Measurements from ENCODE around the gene CREBRF. TPM values are rescaled to one million over a fixed set of nuclear protein-coding genes. Genes with fewer than 3 reads are reported as not detected.
"Not testable (repeated sequence)": the region's sequence is repeated elsewhere in the genome, so short reads cannot be mapped to it uniquely, and the experiment has no call there.

The CREBRF gene
- total and polyA plus RNA-seq, 4 donors = 8.7 to 36.6 (median 21.8) TPM

- WGBS (ENCODE audit: insufficient coverage) = 94% methylated on average over 5 of the region's 7 CpGs
- Histone ChIP-seq H3K36me3 (ENCODE audit: control insufficient read depth, insufficient read depth, low read length) (no peaks in the 10 kb centered on the region), H3K9me3 (ENCODE audit: control insufficient read depth, insufficient read depth, low read length) (no peaks in the 10 kb centered on the region), H3K27me3 (ENCODE audit: control insufficient read depth, insufficient read depth, low read length) (no peaks in the 10 kb centered on the region), H3K4me3 (ENCODE audit: low read depth, low read length) (no peak overlapping the region), H3K4me1 (ENCODE audit: control insufficient read depth, insufficient read depth, low read length) (no peaks in the 10 kb centered on the region), H3K27ac (ENCODE audit: low read depth, low read length) (no peak overlapping the region)
- no peak for DNase-seq (ENCODE audit: low read depth in 4 of 6, low spot score in 6 of 6)
These were observed 13.5 kb downstream of the CREBRF start for GRCh38 chr5:173069671-173070070.

- DNase-seq (ENCODE audit: low read depth in 4 of 6, low spot score in 6 of 6) = no peak
- Histone ChIP-seq H3K36me3 (ENCODE audit: control insufficient read depth, insufficient read depth, low read length) (no peaks in the 10 kb centered on the region), H3K27ac (ENCODE audit: low read depth, low read length) (no peak overlapping the region), H3K4me1 (ENCODE audit: control insufficient read depth, insufficient read depth, low read length) (no peaks in the 10 kb centered on the region), H3K4me3 (ENCODE audit: low read depth, low read length) (no peak overlapping the region), H3K9me3 (ENCODE audit: control insufficient read depth, insufficient read depth, low read length) (no peaks in the 10 kb centered on the region), H3K27me3 (ENCODE audit: control insufficient read depth, insufficient read depth, low read length) (no peaks in the 10 kb centered on the region)
- 100% methylated on average over 4 of the region's 5 CpGs for WGBS (ENCODE audit: insufficient coverage)
These were observed 19.1 kb downstream of the CREBRF start for GRCh38 chr5:173075137-173075843.

- H3K27me3 ChIP-seq (ENCODE audit: control insufficient read depth, insufficient read depth, low read length) = no peaks in the 10 kb centered on the region
These were observed 19.8 kb downstream of the CREBRF start for GRCh38 chr5:173075970-173076369.

GRCh38 chr5:173076471-173076870 is 20.3 kb downstream of the CREBRF start:
- 93% methylated on average over 3 of the region's 4 CpGs for WGBS (ENCODE audit: insufficient coverage)
- not testable (repeated sequence) for H3K4me1 ChIP-seq (ENCODE audit: control insufficient read depth, insufficient read depth, low read length); H3K27me3 ChIP-seq (ENCODE audit: control insufficient read depth, insufficient read depth, low read length); H3K27ac ChIP-seq (ENCODE audit: low read depth, low read length); DNase-seq (ENCODE audit: low read depth in 4 of 6, low spot score in 6 of 6); H3K4me3 ChIP-seq (ENCODE audit: low read depth, low read length); H3K9me3 ChIP-seq (ENCODE audit: control insufficient read depth, insufficient read depth, low read length); H3K36me3 ChIP-seq (ENCODE audit: control insufficient read depth, insufficient read depth, low read length)

More at GRCh38 chr5:173075970-173076369, 19.8 kb downstream of the CREBRF start:
- Histone ChIP-seq H3K9me3 (ENCODE audit: control insufficient read depth, insufficient read depth, low read length) (no peaks in the 10 kb centered on the region), H3K36me3 (ENCODE audit: control insufficient read depth, insufficient read depth, low read length) (no peaks in the 10 kb centered on the region), H3K4me1 (ENCODE audit: control insufficient read depth, insufficient read depth, low read length) (no peaks in the 10 kb centered on the region), H3K4me3 (ENCODE audit: low read depth, low read length) (no peak overlapping the region), H3K27ac (ENCODE audit: low read depth, low read length) (no peak overlapping the region)
- WGBS (ENCODE audit: insufficient coverage) = no CpG with 5 or more reads among the region's 5 CpGs
- DNase-seq (ENCODE audit: low read depth in 4 of 6, low spot score in 6 of 6) = no peak

GRCh38 chr5:173078878-173079277 is 22.7 kb downstream of the CREBRF start:
- Histone ChIP-seq H3K27me3 (ENCODE audit: control insufficient read depth, insufficient read depth, low read length) (no peaks in the 10 kb centered on the region), H3K4me1 (ENCODE audit: control insufficient read depth, insufficient read depth, low read length) (no peaks in the 10 kb centered on the region), H3K36me3 (ENCODE audit: control insufficient read depth, insufficient read depth, low read length) (no peaks in the 10 kb centered on the region), H3K9me3 (ENCODE audit: control insufficient read depth, insufficient read depth, low read length) (no peaks in the 10 kb centered on the region), H3K4me3 (ENCODE audit: low read depth, low read length) (no peak overlapping the region), H3K27ac (ENCODE audit: low read depth, low read length) (no peak overlapping the region)
- no peak for DNase-seq (ENCODE audit: low read depth in 4 of 6, low spot score in 6 of 6)
- WGBS (ENCODE audit: insufficient coverage) = 81% methylated on average over 3 of the region's 3 CpGs

- H3K27me3 ChIP-seq (ENCODE audit: control insufficient read depth, insufficient read depth, low read length) = no peaks in the 10 kb centered on the region
- no peaks in the 10 kb centered on the region for H3K9me3 ChIP-seq (ENCODE audit: control insufficient read depth, insufficient read depth, low read length)
- no CpG with 5 or more reads among the region's 1 CpG for WGBS (ENCODE audit: insufficient coverage)
- DNase-seq (ENCODE audit: low read depth in 4 of 6, low spot score in 6 of 6) = no peak
- no peak overlapping the region for H3K27ac ChIP-seq (ENCODE audit: low read depth, low read length)
- peaks cover 21% of the 10 kb centered on the region for H3K36me3 ChIP-seq (ENCODE audit: control insufficient read depth, insufficient read depth, low read length)
- no peaks in the 10 kb centered on the region for H3K4me1 ChIP-seq (ENCODE audit: control insufficient read depth, insufficient read depth, low read length)
- H3K4me3 ChIP-seq (ENCODE audit: low read depth, low read length) = no peak overlapping the region
These were observed 33.4 kb downstream of the CREBRF start for GRCh38 chr5:173089581-173089980.

- Histone ChIP-seq H3K36me3 (ENCODE audit: control insufficient read depth, insufficient read depth, low read length) (peaks cover 21% of the 10 kb centered on the region), H3K27ac (ENCODE audit: low read depth, low read length) (no peak overlapping the region), H3K4me3 (ENCODE audit: low read depth, low read length) (no peak overlapping the region), H3K4me1 (ENCODE audit: control insufficient read depth, insufficient read depth, low read length) (no peaks in the 10 kb centered on the region), H3K9me3 (ENCODE audit: control insufficient read depth, insufficient read depth, low read length) (no peaks in the 10 kb centered on the region), H3K27me3 (ENCODE audit: control insufficient read depth, insufficient read depth, low read length) (no peaks in the 10 kb centered on the region)
- WGBS (ENCODE audit: insufficient coverage) = 88% methylated on average over 2 of the region's 2 CpGs
- DNase-seq (ENCODE audit: low read depth in 4 of 6, low spot score in 6 of 6) = peak in 1 of 6 donors; percentile 3
These were observed 34.5 kb downstream of the CREBRF start for GRCh38 chr5:173090639-173091038.

GRCh38 chr5:173091981-173092380 is 35.8 kb downstream of the CREBRF start:
- H3K27me3 ChIP-seq (ENCODE audit: control insufficient read depth, insufficient read depth, low read length) = no peaks in the 10 kb centered on the region
- no CpG with 5 or more reads among the region's 5 CpGs for WGBS (ENCODE audit: insufficient coverage)
- H3K4me1 ChIP-seq (ENCODE audit: control insufficient read depth, insufficient read depth, low read length) = no peaks in the 10 kb centered on the region
- no peak overlapping the region for H3K4me3 ChIP-seq (ENCODE audit: low read depth, low read length)
- no peak overlapping the region for H3K27ac ChIP-seq (ENCODE audit: low read depth, low read length)
- peaks cover 17% of the 10 kb centered on the region for H3K36me3 ChIP-seq (ENCODE audit: control insufficient read depth, insufficient read depth, low read length)
- DNase-seq (ENCODE audit: low read depth in 4 of 6, low spot score in 6 of 6) = no peak
- H3K9me3 ChIP-seq (ENCODE audit: control insufficient read depth, insufficient read depth, low read length) = no peaks in the 10 kb centered on the region

- DNase-seq (ENCODE audit: low read depth in 4 of 6, low spot score in 6 of 6) = no peak
- 92% methylated on average over 2 of the region's 4 CpGs for WGBS (ENCODE audit: insufficient coverage)
- H3K27ac ChIP-seq (ENCODE audit: low read depth, low read length) = no peak overlapping the region
- no peaks in the 10 kb centered on the region for H3K27me3 ChIP-seq (ENCODE audit: control insufficient read depth, insufficient read depth, low read length)
- peaks cover 9% of the 10 kb centered on the region for H3K36me3 ChIP-seq (ENCODE audit: control insufficient read depth, insufficient read depth, low read length)
- no peaks in the 10 kb centered on the region for H3K9me3 ChIP-seq (ENCODE audit: control insufficient read depth, insufficient read depth, low read length)
- H3K4me1 ChIP-seq (ENCODE audit: control insufficient read depth, insufficient read depth, low read length) = no peaks in the 10 kb centered on the region
- no peak overlapping the region for H3K4me3 ChIP-seq (ENCODE audit: low read depth, low read length)
These were observed 37.5 kb downstream of the CREBRF start for GRCh38 chr5:173093606-173094005.

GRCh38 chr5:173094012-173094661 is 38.0 kb downstream of the CREBRF start:
- no peak overlapping the region for H3K27ac ChIP-seq (ENCODE audit: low read depth, low read length)
- no CpG with 5 or more reads among the region's 4 CpGs for WGBS (ENCODE audit: insufficient coverage)
- peak in 1 of 6 donors; percentile 72 for DNase-seq (ENCODE audit: low read depth in 4 of 6, low spot score in 6 of 6)

More at GRCh38 chr5:173094012-173094661, 38.0 kb downstream of the CREBRF start:
- no peaks in the 10 kb centered on the region for H3K4me1 ChIP-seq (ENCODE audit: control insufficient read depth, insufficient read depth, low read length)
- no peaks in the 10 kb centered on the region for H3K27me3 ChIP-seq (ENCODE audit: control insufficient read depth, insufficient read depth, low read length)
- peaks cover 7% of the 10 kb centered on the region for H3K36me3 ChIP-seq (ENCODE audit: control insufficient read depth, insufficient read depth, low read length)
- no peak overlapping the region for H3K4me3 ChIP-seq (ENCODE audit: low read depth, low read length)
- no peaks in the 10 kb centered on the region for H3K9me3 ChIP-seq (ENCODE audit: control insufficient read depth, insufficient read depth, low read length)
